Rectal smooth muscle tissue (tissue), 1 donor: Measurements from ENCODE around the gene CAMTA1.
A peak's percentile ranks its signal among the peaks of the same experiment; 100 is the strongest.

Experiments
- H3K27ac ChIP-seq: one replicate; pipeline ENCODE4 v1.7.0; 2013; ENCODE audit warnings: low read depth, low read length, inconsistent platforms
- H3K27me3 ChIP-seq: one replicate; pipeline ENCODE4 v1.7.0; 2013; ENCODE audit warnings: low read length; ENCODE audit not compliant: control insufficient read depth, insufficient read depth
- H3K36me3 ChIP-seq: one replicate; pipeline ENCODE4 v1.7.0; 2013; ENCODE audit warnings: low read length; ENCODE audit not compliant: control insufficient read depth, insufficient read depth
- H3K4me1 ChIP-seq: one replicate; pipeline ENCODE4 v1.7.0; 2013; ENCODE audit warnings: low read length; ENCODE audit not compliant: control insufficient read depth, insufficient read depth
- H3K4me3 ChIP-seq: one replicate; pipeline ENCODE4 v1.7.0; 2013; ENCODE audit warnings: low read length
- H3K9ac ChIP-seq: one replicate; pipeline ENCODE4 v1.7.0; 2013; ENCODE audit warnings: low read length

Gene CAMTA1

GRCh38 chr1:7747605-7748004, 962.4 kb downstream of the CAMTA1 start:
- Histone ChIP-seq H3K9ac (no peak overlapping the region), H3K27me3 (no peaks in the 10 kb centered on the region), H3K4me1 (no peaks in the 10 kb centered on the region), H3K27ac (no peak overlapping the region), H3K4me3 (no peak overlapping the region), H3K36me3 (peaks cover 2% of the 10 kb centered on the region)

- Histone ChIP-seq H3K4me1 (no peaks in the 10 kb centered on the region), H3K9ac (no peak overlapping the region), H3K36me3 (peaks cover 2% of the 10 kb centered on the region), H3K4me3 (no peak overlapping the region), H3K27ac (no peak overlapping the region), H3K27me3 (no peaks in the 10 kb centered on the region)
Measured at GRCh38 chr1:7749126-7749525, 963.9 kb downstream of the CAMTA1 start.

GRCh38 chr1:7751174-7751573, 965.9 kb downstream of the CAMTA1 start:
- no peaks in the 10 kb centered on the region for H3K36me3 ChIP-seq
- H3K4me1 ChIP-seq = no peaks in the 10 kb centered on the region
- H3K4me3 ChIP-seq = no peak overlapping the region
- H3K27ac ChIP-seq = no peak overlapping the region
- no peak overlapping the region for H3K9ac ChIP-seq
- no peaks in the 10 kb centered on the region for H3K27me3 ChIP-seq

- Histone ChIP-seq H3K4me1 (no peaks in the 10 kb centered on the region), H3K36me3 (no peaks in the 10 kb centered on the region), H3K4me3 (peak overlapping the region; percentile 28), H3K9ac (no peak overlapping the region), H3K27me3 (no peaks in the 10 kb centered on the region), H3K27ac (no peak overlapping the region)
Measured at GRCh38 chr1:7752512-7753417, 967.5 kb downstream of the CAMTA1 start.

- no peak overlapping the region for H3K4me3 ChIP-seq
- no peak overlapping the region for H3K27ac ChIP-seq
- H3K27me3 ChIP-seq = no peaks in the 10 kb centered on the region
- H3K36me3 ChIP-seq = no peaks in the 10 kb centered on the region
- no peak overlapping the region for H3K9ac ChIP-seq
- no peaks in the 10 kb centered on the region for H3K4me1 ChIP-seq
Measured at GRCh38 chr1:7753641-7754040, 968.4 kb downstream of the CAMTA1 start.

- Histone ChIP-seq H3K9ac (no peak overlapping the region), H3K4me3 (no peak overlapping the region), H3K4me1 (no peaks in the 10 kb centered on the region), H3K27ac (no peak overlapping the region), H3K27me3 (no peaks in the 10 kb centered on the region), H3K36me3 (no peaks in the 10 kb centered on the region)
Measured at GRCh38 chr1:7754234-7754633, 969.0 kb downstream of the CAMTA1 start.

GRCh38 chr1:7755448-7755847, 970.2 kb downstream of the CAMTA1 start:
- no peak overlapping the region for H3K4me3 ChIP-seq
- no peaks in the 10 kb centered on the region for H3K27me3 ChIP-seq
- H3K4me1 ChIP-seq = no peaks in the 10 kb centered on the region
- no peaks in the 10 kb centered on the region for H3K36me3 ChIP-seq
- no peak overlapping the region for H3K9ac ChIP-seq
- no peak overlapping the region for H3K27ac ChIP-seq

GRCh38 chr1:7760245-7760644, 975.0 kb downstream of the CAMTA1 start:
- Histone ChIP-seq H3K36me3 (no peaks in the 10 kb centered on the region), H3K27ac (no peak overlapping the region), H3K4me1 (no peaks in the 10 kb centered on the region), H3K27me3 (no peaks in the 10 kb centered on the region), H3K9ac (no peak overlapping the region), H3K4me3 (no peak overlapping the region)

- Histone ChIP-seq H3K27me3 (no peaks in the 10 kb centered on the region), H3K4me1 (no peaks in the 10 kb centered on the region), H3K4me3 (no peak overlapping the region), H3K9ac (no peak overlapping the region), H3K36me3 (no peaks in the 10 kb centered on the region), H3K27ac (no peak overlapping the region)
Measured at GRCh38 chr1:7761103-7761502, 975.8 kb downstream of the CAMTA1 start.

GRCh38 chr1:7767176-7767575, 981.9 kb downstream of the CAMTA1 start:
- H3K36me3 ChIP-seq = no peaks in the 10 kb centered on the region
- peaks cover 5% of the 10 kb centered on the region for H3K4me1 ChIP-seq
- H3K27ac ChIP-seq = no peak overlapping the region
- H3K9ac ChIP-seq = no peak overlapping the region
- H3K27me3 ChIP-seq = no peaks in the 10 kb centered on the region
- no peak overlapping the region for H3K4me3 ChIP-seq

GRCh38 chr1:7768583-7768982, 983.3 kb downstream of the CAMTA1 start:
- peaks cover 7% of the 10 kb centered on the region for H3K4me1 ChIP-seq

GRCh38 chr1:7769673-7770412, 984.6 kb downstream of the CAMTA1 start:
- Histone ChIP-seq H3K27me3 (no peaks in the 10 kb centered on the region), H3K4me1 (peaks cover 7% of the 10 kb centered on the region), H3K4me3 (no peak overlapping the region), H3K36me3 (peaks cover 4% of the 10 kb centered on the region), H3K9ac (no peak overlapping the region), H3K27ac (no peak overlapping the region)

More at GRCh38 chr1:7768583-7768982, 983.3 kb downstream of the CAMTA1 start:
- no peak overlapping the region for H3K4me3 ChIP-seq
- H3K27me3 ChIP-seq = no peaks in the 10 kb centered on the region
- H3K36me3 ChIP-seq = no peaks in the 10 kb centered on the region
- no peak overlapping the region for H3K27ac ChIP-seq
- H3K9ac ChIP-seq = no peak overlapping the region
